HEK293 (cell line): ENCODE measurements around the gene RPS19BP1.

Experiments used
- GFI1B ChIP-seq: fragments of 450-650 bp; formaldehyde crosslinking; IDR thresholded peaks from 2 replicates; pipeline ENCODE4 v1.5.1; 2016; ENCODE audit warnings: missing biosample characterization, missing genetic modification characterization
- HOXD13 ChIP-seq: sonication (generic); formaldehyde crosslinking; IDR thresholded peaks from 2 replicates; pipeline ENCODE4 v1.8.0; 2022; ENCODE audit warnings: missing genetic modification reagents, borderline replicate concordance
- KLF10 ChIP-seq: fragments of 450-650 bp; IDR thresholded peaks from 2 replicates; pipeline ENCODE4 v1.5.1; 2018; ENCODE audit warnings: missing biosample characterization, mild to moderate bottlenecking, missing genetic modification characterization
- PRDM1 ChIP-seq: fragments of 450-650 bp; formaldehyde crosslinking; IDR thresholded peaks from 2 replicates; pipeline ENCODE4; 2016; ENCODE audit warnings: missing biosample characterization, missing genetic modification characterization
- RBAK ChIP-seq: fragments of 450-650 bp; formaldehyde crosslinking; IDR thresholded peaks from 2 replicates; pipeline ENCODE4 v1.5.1; 2016; ENCODE audit warnings: missing biosample characterization, missing genetic modification characterization
- SALL2 ChIP-seq: fragments of 450-650 bp; formaldehyde crosslinking; IDR thresholded peaks from 2 replicates; pipeline ENCODE4 v1.5.0; 2017; ENCODE audit warnings: missing biosample characterization, mild to moderate bottlenecking, missing genetic modification characterization, borderline replicate concordance
- WT1 ChIP-seq: fragments of 450-650 bp; formaldehyde crosslinking; IDR thresholded peaks from 2 replicates; pipeline ENCODE4 v1.5.1; 2016; ENCODE audit warnings: missing biosample characterization, missing genetic modification characterization
- ZBTB48 ChIP-seq: fragments of 450-650 bp; formaldehyde crosslinking; IDR thresholded peaks from 2 replicates; pipeline ENCODE4 v1.5.1; 2016; ENCODE audit warnings: missing biosample characterization, missing genetic modification characterization
- ZFP3 ChIP-seq: fragments of 450-650 bp; formaldehyde crosslinking; IDR thresholded peaks from 2 replicates; pipeline ENCODE4 v1.5.1; 2016; ENCODE audit warnings: low read depth, missing biosample characterization, missing genetic modification characterization
- ZIC2 ChIP-seq: fragments of 450-650 bp; formaldehyde crosslinking; IDR thresholded peaks from 2 replicates; pipeline ENCODE4 v1.5.1; 2016; ENCODE audit warnings: missing biosample characterization, missing genetic modification characterization
- ZNF121 ChIP-seq: fragments of 450-650 bp; formaldehyde crosslinking; IDR thresholded peaks from 2 replicates; pipeline ENCODE4 v1.5.1; 2016; ENCODE audit warnings: missing biosample characterization, missing genetic modification characterization
- ZNF146 ChIP-seq: fragments of 450-650 bp; formaldehyde crosslinking; IDR thresholded peaks from 2 replicates; pipeline ENCODE4 v1.5.1; 2016; ENCODE audit warnings: missing biosample characterization, missing genetic modification characterization
- ZNF157 ChIP-seq: fragments of 450-650 bp; formaldehyde crosslinking; IDR thresholded peaks from 2 replicates; pipeline ENCODE4 v1.5.1; 2016; ENCODE audit warnings: missing biosample characterization, missing genetic modification characterization
- ZNF16 ChIP-seq: fragments of 450-650 bp; formaldehyde crosslinking; IDR thresholded peaks from 2 replicates; pipeline ENCODE4 v1.5.1; 2016; ENCODE audit warnings: low read depth, missing biosample characterization, missing genetic modification characterization
- ZNF214 ChIP-seq: fragments of 450-650 bp; formaldehyde crosslinking; IDR thresholded peaks from 2 replicates; pipeline ENCODE4 v1.5.1; 2017; ENCODE audit warnings: missing biosample characterization, mild to moderate bottlenecking, missing genetic modification characterization, borderline replicate concordance
- ZNF266 ChIP-seq: fragments of 450-650 bp; formaldehyde crosslinking; IDR thresholded peaks from 2 replicates; pipeline ENCODE4 v1.5.1; 2016; ENCODE audit warnings: missing biosample characterization, missing genetic modification characterization, low read depth
- ZNF292 ChIP-seq: fragments of 450-650 bp; formaldehyde crosslinking; IDR thresholded peaks from 2 replicates; pipeline ENCODE4 v1.5.1; 2016; ENCODE audit warnings: low read depth, missing biosample characterization, missing genetic modification characterization, borderline replicate concordance
- ZNF37A ChIP-seq: fragments of 450-650 bp; IDR thresholded peaks from 2 replicates; pipeline ENCODE4 v1.5.1; 2018; ENCODE audit warnings: missing biosample characterization, missing genetic modification characterization
- ZNF391 ChIP-seq: fragments of 450-650 bp; formaldehyde crosslinking; IDR thresholded peaks from 2 replicates; pipeline ENCODE4 v1.5.1; 2016; ENCODE audit warnings: low read depth, missing biosample characterization, missing genetic modification characterization, borderline replicate concordance
- ZNF626 ChIP-seq: fragments of 450-650 bp; sonication (Bioruptor Pico); formaldehyde crosslinking; IDR thresholded peaks from 2 replicates; pipeline ENCODE4 v1.5.1; 2018; ENCODE audit warnings: missing biosample characterization, missing genetic modification characterization, inconsistent platforms
- ZNF768 ChIP-seq: fragments of 450-650 bp; formaldehyde crosslinking; IDR thresholded peaks from 2 replicates; pipeline ENCODE4 v1.5.1; 2018; ENCODE audit warnings: missing biosample characterization, mild to moderate bottlenecking, missing genetic modification characterization
- ZNF777 ChIP-seq: fragments of 450-650 bp; formaldehyde crosslinking; IDR thresholded peaks from 2 replicates; pipeline ENCODE4 v1.5.1; 2017; ENCODE audit warnings: missing biosample characterization, missing genetic modification characterization, borderline replicate concordance
- ZNF837 ChIP-seq: fragments of 450-650 bp; formaldehyde crosslinking; IDR thresholded peaks from 2 replicates; pipeline ENCODE4 v1.5.1; 2016; ENCODE audit warnings: missing biosample characterization, missing genetic modification characterization
- TF ChIP-seq, protein P1 (sequence below): fragments of 450-650 bp; formaldehyde crosslinking; IDR thresholded peaks from 2 replicates; pipeline ENCODE4 v1.5.1; 2016; ENCODE audit warnings: missing biosample characterization, missing genetic modification characterization
- TF ChIP-seq, protein P2 (sequence below): fragments of 450-650 bp; formaldehyde crosslinking; IDR thresholded peaks from 2 replicates; pipeline ENCODE4 v1.5.1; 2017; ENCODE audit warnings: missing biosample characterization, mild to moderate bottlenecking, missing genetic modification characterization, moderate library complexity
- TF ChIP-seq, protein P3 (sequence below): fragments of 450-650 bp; formaldehyde crosslinking; IDR thresholded peaks from 2 replicates; pipeline ENCODE4 v1.5.1; 2016; ENCODE audit warnings: missing biosample characterization, missing genetic modification characterization
- TF ChIP-seq, protein P4 (sequence below): fragments of 450-650 bp; formaldehyde crosslinking; IDR thresholded peaks from 2 replicates; pipeline ENCODE4 v1.5.1; 2016; ENCODE audit warnings: missing biosample characterization, missing genetic modification characterization, low read depth
- TF ChIP-seq, protein P5 (sequence below): fragments of 450-650 bp; formaldehyde crosslinking; IDR thresholded peaks from 2 replicates; pipeline ENCODE4 v1.5.1; 2016; ENCODE audit warnings: missing biosample characterization, missing genetic modification characterization
- TF ChIP-seq, protein P6 (sequence below): fragments of 450-650 bp; formaldehyde crosslinking; IDR thresholded peaks from 2 replicates; pipeline ENCODE4 v1.5.1; 2016; ENCODE audit warnings: missing biosample characterization, missing genetic modification characterization

The RPS19BP1 gene

DNA sequence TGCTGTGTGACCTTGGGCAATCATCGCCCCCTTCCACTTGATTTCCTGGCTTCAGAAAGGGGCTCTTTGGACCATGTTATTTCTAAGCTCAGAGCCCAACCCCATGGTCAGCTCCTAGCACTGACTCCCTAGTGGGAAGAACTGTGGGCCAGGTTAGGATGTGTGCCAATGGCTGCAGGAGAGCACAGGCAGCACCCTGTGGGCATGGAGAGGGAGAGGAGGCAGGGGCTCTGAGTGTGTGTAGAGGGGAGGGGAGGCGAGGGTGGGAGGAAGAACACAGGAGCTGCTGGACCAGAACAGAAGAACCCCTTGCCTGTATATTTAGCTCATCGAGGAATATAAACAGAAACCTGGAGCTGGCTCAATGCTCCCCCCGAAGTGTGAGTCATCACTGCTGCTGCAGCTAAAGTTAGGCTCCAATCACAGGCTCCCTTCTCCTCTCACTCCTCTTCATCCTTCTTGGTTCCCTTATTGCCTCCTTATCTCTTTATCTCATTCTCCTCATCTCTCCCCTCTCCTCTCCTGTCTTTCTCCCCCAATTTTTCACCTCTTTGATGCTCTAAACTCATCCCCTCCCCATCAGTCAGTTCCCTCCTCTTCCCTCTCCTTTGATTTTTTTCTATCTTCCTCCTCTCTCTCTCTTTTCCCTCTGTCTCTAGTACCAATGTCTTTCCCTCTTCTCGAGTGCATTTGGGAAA is 14.5 kb upstream of the RPS19BP1 start (continued):
- TF ChIP-seq, protein P1, sequence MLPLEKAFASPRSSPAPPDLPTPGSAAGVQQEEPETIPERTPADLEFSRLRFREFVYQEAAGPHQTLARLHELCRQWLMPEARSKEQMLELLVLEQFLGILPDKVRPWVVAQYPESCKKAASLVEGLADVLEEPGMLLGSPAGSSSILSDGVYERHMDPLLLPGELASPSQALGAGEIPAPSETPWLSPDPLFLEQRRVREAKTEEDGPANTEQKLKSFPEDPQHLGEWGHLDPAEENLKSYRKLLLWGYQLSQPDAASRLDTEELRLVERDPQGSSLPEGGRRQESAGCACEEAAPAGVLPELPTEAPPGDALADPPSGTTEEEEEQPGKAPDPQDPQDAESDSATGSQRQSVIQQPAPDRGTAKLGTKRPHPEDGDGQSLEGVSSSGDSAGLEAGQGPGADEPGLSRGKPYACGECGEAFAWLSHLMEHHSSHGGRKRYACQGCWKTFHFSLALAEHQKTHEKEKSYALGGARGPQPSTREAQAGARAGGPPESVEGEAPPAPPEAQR (tag by site-specific recombination), result no peak
- TF ChIP-seq ZNF37A, result no peak
- TF ChIP-seq WT1 (tag by site-specific recombination), result no peak
- TF ChIP-seq, protein P2, sequence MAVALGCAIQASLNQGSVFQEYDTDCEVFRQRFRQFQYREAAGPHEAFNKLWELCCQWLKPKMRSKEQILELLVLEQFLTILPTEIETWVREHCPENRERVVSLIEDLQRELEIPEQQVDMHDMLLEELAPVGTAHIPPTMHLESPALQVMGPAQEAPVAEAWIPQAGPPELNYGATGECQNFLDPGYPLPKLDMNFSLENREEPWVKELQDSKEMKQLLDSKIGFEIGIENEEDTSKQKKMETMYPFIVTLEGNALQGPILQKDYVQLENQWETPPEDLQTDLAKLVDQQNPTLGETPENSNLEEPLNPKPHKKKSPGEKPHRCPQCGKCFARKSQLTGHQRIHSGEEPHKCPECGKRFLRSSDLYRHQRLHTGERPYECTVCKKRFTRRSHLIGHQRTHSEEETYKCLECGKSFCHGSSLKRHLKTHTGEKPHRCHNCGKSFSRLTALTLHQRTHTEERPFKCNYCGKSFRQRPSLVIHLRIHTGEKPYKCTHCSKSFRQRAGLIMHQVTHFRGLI (tag by site-specific recombination), result peak; percentile 39; the same call in 1 of the 2 replicates
- TF ChIP-seq ZNF777 (tag by site-specific recombination), result no peak
- no peak for TF ChIP-seq HOXD13
- TF ChIP-seq ZFP3, result no peak
- no peak for TF ChIP-seq ZNF292 (tag by site-specific recombination)
- TF ChIP-seq RBAK (tag by site-specific recombination), result no peak
- TF ChIP-seq ZIC2 (tag by site-specific recombination), result peak; percentile 70
- no peak for TF ChIP-seq ZNF391 (tag by site-specific recombination)
- no peak for TF ChIP-seq KLF10 (tag by site-specific recombination)
- TF ChIP-seq PRDM1 (tag by site-specific recombination), result peak; percentile 92
- TF ChIP-seq, protein P3, sequence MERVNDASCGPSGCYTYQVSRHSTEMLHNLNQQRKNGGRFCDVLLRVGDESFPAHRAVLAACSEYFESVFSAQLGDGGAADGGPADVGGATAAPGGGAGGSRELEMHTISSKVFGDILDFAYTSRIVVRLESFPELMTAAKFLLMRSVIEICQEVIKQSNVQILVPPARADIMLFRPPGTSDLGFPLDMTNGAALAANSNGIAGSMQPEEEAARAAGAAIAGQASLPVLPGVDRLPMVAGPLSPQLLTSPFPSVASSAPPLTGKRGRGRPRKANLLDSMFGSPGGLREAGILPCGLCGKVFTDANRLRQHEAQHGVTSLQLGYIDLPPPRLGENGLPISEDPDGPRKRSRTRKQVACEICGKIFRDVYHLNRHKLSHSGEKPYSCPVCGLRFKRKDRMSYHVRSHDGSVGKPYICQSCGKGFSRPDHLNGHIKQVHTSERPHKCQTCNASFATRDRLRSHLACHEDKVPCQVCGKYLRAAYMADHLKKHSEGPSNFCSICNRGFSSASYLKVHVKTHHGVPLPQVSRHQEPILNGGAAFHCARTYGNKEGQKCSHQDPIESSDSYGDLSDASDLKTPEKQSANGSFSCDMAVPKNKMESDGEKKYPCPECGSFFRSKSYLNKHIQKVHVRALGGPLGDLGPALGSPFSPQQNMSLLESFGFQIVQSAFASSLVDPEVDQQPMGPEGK (tag by site-specific recombination), result peak; percentile 55
- TF ChIP-seq, protein P4, sequence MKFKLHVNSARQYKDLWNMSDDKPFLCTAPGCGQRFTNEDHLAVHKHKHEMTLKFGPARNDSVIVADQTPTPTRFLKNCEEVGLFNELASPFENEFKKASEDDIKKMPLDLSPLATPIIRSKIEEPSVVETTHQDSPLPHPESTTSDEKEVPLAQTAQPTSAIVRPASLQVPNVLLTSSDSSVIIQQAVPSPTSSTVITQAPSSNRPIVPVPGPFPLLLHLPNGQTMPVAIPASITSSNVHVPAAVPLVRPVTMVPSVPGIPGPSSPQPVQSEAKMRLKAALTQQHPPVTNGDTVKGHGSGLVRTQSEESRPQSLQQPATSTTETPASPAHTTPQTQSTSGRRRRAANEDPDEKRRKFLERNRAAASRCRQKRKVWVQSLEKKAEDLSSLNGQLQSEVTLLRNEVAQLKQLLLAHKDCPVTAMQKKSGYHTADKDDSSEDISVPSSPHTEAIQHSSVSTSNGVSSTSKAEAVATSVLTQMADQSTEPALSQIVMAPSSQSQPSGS, result no peak
- TF ChIP-seq ZNF121 (tag by site-specific recombination), result no peak
- no peak for TF ChIP-seq ZNF146
- TF ChIP-seq, protein P5, sequence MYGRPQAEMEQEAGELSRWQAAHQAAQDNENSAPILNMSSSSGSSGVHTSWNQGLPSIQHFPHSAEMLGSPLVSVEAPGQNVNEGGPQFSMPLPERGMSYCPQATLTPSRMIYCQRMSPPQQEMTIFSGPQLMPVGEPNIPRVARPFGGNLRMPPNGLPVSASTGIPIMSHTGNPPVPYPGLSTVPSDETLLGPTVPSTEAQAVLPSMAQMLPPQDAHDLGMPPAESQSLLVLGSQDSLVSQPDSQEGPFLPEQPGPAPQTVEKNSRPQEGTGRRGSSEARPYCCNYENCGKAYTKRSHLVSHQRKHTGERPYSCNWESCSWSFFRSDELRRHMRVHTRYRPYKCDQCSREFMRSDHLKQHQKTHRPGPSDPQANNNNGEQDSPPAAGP (tag by site-specific recombination), result peak; percentile 15; the same call in 1 of the 2 replicates
- no peak for TF ChIP-seq ZNF157 (tag by site-specific recombination)
- TF ChIP-seq ZNF214 (tag by site-specific recombination), result no peak
- no peak for TF ChIP-seq ZNF768 (tag by site-specific recombination)
- no peak for TF ChIP-seq ZNF626
- TF ChIP-seq ZNF16 (tag by site-specific recombination), result no peak
- TF ChIP-seq ZNF837, result no peak
- no peak for TF ChIP-seq ZNF266 (tag by site-specific recombination)
- 0 out of 2 replicates have a peak, but pooled peaks have one; percentile 50 for TF ChIP-seq SALL2 (tag by site-specific recombination)
- no peak for TF ChIP-seq ZBTB48 (tag by site-specific recombination)
- TF ChIP-seq, protein P6, sequence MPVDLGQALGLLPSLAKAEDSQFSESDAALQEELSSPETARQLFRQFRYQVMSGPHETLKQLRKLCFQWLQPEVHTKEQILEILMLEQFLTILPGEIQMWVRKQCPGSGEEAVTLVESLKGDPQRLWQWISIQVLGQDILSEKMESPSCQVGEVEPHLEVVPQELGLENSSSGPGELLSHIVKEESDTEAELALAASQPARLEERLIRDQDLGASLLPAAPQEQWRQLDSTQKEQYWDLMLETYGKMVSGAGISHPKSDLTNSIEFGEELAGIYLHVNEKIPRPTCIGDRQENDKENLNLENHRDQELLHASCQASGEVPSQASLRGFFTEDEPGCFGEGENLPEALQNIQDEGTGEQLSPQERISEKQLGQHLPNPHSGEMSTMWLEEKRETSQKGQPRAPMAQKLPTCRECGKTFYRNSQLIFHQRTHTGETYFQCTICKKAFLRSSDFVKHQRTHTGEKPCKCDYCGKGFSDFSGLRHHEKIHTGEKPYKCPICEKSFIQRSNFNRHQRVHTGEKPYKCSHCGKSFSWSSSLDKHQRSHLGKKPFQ (tag by site-specific recombination), result no peak
- TF ChIP-seq GFI1B (tag by site-specific recombination), result no peak
